ENCODE data around the gene SETD7.
A peak's percentile ranks its signal among the peaks of the same experiment; 100 is the strongest.
"Not testable (repeated sequence)": the region's sequence is repeated elsewhere in the genome, so short reads cannot be mapped to it uniquely, and the experiment has no call there.

SETD7 gene

DNA sequence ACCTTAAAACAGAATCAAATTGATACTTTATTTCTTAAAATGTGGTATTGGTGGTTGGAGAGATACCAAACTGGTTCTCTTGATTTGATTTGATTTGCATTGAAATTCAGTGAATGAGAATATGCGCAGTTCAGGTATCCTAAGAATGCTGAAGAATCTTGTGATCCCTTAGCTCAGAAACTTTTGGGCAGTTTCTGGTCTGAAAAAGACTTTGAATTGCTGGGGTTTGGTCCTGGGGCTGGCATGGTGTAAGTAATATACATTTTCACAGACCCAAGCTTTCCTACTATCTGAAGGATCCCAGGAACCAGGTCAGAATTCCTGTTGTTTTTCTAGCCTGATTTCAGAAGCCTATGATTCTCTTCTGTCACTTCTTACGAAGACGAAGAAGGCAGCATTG is 95.5 kb downstream of the SETD7 start:
- DNase-seq = no peak

DNA sequence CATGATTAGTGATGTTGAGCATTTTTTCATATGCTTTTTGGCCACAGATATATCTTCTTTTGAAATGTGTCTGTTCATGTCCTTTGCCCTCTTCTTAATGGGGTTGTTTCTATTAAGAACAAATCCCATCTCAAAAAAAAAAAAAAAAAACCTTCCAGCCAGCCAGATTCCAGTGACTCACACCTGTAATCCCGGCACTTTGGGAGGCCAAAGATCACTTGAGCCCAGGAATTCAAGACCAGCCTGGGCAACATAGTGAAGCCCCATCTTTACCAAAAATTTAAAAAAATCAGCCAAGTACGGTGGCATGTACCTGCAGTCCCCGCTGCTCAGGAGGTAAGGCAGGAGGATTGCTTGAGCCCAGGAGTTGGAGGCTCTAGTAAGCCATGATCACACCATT is 97.0 kb downstream of the SETD7 start:
- no peak for DNase-seq

DNA sequence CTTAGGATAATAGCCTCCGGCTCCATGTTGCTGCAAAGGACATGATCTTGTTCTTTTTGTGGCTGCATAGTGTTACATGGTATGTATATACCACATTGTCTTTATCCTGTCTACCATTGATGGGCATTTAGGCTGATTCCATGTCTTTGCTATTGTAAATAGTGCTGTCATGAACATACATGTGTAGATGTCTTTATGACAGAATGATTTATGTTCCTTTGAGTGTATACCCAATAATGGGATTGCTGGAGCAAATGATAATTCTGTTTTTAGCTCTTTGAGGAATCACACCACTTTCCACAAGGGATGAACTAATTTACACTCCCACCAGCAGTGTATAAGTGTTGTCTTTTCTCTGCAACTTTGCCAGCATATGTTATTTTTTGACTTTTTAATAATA is 97.5 kb downstream of the SETD7 start:
- DNase-seq = no peak

DNA sequence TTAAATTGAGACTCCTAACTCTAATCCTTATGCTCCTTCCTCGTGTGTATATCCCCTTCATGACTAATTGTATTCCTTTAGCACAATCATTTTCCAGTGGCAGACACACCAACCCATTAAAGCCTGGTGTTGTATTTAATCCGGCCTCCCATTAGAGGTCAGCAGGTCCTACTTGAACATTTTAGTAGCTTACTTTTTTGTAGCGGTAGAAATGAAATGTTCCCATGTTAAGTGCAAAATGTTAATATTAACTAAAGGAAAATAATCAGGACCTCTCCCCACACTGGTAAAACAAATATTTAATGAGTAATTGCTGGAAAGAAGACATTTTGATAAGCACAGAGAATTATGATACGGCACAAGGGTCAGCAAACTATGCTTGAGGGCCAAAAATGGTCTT is 98.7 kb downstream of the SETD7 start:
- DNase-seq = no peak

DNA sequence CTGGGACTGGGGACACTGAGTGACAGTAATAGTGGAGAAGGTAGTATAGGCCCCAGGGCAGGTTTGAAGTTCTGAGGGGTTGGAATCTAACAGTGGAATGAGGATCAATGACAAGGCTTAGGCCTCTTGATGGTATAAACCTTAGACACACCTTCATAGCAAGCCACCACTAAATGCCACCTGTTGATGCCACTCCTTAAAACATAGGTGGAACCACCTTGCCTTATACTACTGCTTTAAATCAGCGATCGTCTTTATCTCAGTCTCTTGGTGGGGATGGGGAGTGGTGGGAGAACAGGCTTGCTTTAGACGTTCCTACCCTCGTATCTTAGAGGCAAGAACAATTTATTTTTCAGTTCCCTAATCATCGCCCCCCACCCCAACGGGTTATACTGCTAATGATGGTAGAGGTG is 100.9 kb downstream of the SETD7 start:
- DNase-seq = no peak

DNA sequence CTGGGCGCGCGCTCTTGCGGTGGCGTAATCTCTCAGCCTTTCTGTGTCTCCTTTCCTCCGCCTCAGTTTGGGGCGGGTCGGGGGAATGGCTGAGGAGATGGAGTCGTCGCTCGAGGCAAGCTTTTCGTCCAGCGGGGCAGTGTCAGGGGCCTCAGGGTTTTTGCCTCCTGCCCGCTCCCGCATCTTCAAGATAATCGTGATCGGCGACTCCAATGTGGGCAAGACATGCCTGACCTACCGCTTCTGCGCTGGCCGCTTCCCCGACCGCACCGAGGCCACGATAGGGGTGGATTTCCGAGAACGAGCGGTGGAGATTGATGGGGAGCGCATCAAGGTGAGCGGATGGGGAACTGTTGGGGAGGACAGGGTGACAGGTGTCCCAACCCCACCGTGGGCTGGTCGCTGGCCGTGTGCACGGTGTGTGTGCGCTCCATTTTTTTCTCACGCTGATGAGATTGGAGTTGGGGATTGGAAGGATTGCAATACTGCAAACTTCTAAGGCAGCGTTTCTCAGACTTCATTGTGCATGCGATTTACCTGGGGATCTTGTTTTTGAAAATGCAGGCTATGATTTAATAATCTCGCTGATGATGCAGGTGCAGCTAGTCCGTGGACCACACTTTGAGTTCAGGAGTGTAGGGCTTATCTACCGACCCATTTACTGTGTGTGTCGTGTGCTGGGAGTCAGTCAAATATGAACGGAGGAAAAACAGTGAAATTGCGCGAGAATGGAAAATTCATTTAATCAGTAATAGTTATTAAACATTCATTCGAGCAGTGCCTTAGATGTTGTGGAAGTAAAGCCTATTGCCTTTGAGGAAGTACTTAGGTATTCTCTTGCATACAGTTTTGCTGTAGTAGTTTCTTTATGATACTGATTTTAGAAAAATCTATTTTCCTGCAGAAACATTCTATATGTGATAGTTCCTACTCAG is 101.6 kb downstream of the SETD7 start, which contains the start of gene RAB33B:
TSS of gene RAB33B (plus strand) at position 11 of the 935 bp plus-strand sequence. CDS start at position 86, 75 bp downstream.
- no peak for DNase-seq

DNA sequence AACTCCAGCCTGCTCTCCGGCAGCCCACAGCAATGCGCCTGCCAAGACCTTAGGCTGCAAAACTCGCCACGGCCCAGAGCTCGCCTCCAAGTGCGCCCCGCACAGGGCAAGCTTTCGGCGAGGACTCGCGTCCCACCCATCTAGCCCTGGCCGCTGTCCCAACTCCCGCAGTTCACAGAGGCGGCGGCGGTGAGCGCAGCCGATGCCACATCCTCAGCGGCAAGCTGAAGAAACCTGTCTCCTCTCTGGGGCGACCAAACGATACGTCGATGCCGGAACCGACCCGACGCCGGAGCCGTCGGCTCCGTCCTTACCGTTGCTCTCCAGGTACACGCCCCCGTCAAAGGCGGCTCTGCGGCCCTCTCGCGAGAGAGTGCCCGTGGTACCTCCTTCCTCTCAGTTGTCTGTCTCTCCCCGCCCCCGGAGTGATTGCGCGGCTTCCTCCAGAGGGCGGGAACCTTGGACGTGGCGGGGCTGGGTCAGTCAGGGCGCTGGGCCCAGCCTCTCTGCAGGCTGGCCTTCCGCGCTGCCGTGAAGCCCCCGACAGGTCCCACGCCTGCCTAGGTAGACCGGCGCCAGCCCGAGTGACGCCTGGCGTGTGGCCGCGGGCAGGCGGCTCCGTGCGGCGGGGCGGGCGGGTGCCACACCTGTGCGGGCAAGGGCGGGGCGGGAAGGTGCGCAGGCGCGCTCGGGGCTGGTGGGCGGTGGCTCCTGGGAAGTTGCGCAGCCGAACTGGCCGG is 102.5 kb downstream of the SETD7 start:
- DNase-seq = peak; percentile 93

DNA sequence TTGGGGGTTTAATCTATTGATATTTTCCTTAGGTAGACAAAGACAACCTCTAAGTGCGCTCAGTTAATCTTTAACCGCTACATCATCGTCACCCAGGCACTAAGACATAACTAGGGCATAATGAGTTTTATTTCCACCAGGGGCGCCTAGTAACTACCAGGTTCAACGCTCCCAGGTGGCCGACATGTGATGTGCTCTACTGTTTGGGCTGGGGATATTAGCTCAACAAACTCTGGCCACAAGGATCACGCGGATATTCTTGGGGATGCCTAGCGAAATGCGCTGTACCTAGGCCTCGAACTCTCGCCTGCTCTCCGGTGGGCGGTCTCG is 103.0 kb downstream of the SETD7 start:
- DNase-seq = peak; percentile 73

DNA sequence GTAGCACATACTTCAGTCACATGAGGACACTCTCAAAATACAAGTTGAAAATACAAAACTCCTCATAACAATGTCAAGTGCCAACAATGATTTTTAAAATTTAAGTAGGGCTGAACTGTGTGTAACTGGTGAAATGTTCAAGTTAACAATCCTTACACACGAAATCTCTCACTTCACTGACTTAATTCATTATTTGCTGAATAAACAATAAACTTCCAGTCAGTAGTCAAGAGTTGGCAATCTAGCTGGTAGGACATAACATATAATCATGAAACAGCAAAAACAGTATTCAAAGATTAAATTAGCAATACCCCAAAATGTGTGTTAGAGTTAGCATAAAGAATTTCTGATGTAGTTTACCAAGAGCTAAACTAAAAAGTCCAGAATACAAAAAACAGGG is 104.0 kb downstream of the SETD7 start:
- DNase-seq = no peak

DNA sequence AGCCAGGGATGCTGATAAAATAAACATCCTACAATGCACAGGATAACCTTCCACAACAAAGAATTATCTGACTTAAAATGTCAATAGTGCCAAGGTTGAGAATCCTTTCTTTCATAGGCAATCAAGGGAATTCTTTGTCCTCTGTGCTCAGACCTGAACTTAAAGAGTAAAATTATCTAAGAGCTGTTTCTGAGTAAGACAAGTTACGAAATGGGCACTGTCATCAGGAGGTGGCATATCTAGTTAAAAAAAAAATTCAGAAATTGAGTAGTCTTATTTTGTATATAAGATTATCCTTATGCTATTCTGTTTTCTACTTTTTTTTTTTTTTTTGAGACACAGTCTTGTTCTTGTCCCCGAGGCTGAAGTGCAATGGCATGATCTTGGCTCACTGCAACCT is 105.4 kb downstream of the SETD7 start:
- no peak for DNase-seq

DNA sequence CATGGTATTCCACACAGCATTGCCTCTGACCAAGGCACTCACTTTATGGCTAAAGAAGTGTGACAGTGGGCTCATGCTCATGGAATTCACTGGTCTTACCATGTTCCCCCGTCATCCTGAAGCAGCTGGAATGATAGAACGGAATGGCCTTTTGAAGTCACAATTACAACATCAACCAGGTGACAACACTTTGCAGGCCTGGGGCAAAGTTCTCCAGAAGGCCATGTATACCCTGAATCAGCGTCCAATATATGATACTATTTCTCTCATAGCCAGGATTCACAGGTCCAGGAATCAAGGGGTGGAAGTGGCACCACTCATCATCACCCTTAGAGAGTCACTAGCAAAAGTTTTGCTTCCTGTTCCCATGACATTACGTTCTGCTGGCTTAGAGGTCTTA is 108.9 kb downstream of the SETD7 start:
- DNase-seq = not testable (repeated sequence)
